ENCODE measurements around the gene ARHGEF11. TPM values are rescaled to one million over a fixed set of nuclear protein-coding genes. Genes with fewer than 3 reads are reported as not detected.
A peak's percentile ranks its signal among the peaks of the same experiment; 100 is the strongest.

Gene ARHGEF11
- total RNA-seq, 3 donors from 2014 or later, result 31.1 to 50.4 (median 33.1) TPM

DNA sequence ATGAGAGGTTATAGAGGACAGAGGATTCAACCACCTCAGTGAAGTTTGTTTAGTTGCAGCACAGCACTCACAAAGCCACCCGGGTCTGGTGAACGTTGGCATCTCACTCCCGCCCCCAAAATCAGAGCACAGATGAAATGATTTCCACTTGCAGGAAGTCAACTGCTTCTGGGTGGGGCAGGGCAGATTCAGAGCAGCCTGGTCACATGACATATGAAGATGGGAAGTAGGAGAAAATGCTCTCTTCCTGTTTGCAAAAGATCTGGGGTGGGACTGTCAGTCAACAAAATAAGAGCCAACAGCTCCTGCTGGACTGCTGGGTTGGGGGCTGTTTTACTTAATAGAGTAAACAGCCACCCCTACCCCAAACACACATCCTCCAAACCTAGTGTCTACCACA lies 81.9 kb downstream of the ARHGEF11 start:
- Histone ChIP-seq H3K36me3 (peaks cover 5% of the 10 kb centered on the region), H3K9me3 (no peaks in the 10 kb centered on the region), H3K4me3 (peak overlapping the region in 1 of 3 donors; percentile 15), H3K4me1 (no peaks in the 10 kb centered on the region), H3K27me3 (no peaks in the 10 kb centered on the region), H3K27ac (no peak overlapping the region)
- intact Hi-C loops (cut with DNase I; ENCODE audit: low total_unique reads), result no loop called here
- no peak for DNase-seq (ENCODE audit: low spot score in 2 of 2)
- TF ChIP-seq, protein P1, sequence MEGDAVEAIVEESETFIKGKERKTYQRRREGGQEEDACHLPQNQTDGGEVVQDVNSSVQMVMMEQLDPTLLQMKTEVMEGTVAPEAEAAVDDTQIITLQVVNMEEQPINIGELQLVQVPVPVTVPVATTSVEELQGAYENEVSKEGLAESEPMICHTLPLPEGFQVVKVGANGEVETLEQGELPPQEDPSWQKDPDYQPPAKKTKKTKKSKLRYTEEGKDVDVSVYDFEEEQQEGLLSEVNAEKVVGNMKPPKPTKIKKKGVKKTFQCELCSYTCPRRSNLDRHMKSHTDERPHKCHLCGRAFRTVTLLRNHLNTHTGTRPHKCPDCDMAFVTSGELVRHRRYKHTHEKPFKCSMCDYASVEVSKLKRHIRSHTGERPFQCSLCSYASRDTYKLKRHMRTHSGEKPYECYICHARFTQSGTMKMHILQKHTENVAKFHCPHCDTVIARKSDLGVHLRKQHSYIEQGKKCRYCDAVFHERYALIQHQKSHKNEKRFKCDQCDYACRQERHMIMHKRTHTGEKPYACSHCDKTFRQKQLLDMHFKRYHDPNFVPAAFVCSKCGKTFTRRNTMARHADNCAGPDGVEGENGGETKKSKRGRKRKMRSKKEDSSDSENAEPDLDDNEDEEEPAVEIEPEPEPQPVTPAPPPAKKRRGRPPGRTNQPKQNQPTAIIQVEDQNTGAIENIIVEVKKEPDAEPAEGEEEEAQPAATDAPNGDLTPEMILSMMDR (IDR thresholded peaks at IDR 0.05), result no peak
- no peak for TF ChIP-seq POLR2A (IDR thresholded peaks at IDR 0.05)
- TF ChIP-seq POLR2AphosphoS5 (IDR thresholded peaks at IDR 0.05), result no peak

DNA sequence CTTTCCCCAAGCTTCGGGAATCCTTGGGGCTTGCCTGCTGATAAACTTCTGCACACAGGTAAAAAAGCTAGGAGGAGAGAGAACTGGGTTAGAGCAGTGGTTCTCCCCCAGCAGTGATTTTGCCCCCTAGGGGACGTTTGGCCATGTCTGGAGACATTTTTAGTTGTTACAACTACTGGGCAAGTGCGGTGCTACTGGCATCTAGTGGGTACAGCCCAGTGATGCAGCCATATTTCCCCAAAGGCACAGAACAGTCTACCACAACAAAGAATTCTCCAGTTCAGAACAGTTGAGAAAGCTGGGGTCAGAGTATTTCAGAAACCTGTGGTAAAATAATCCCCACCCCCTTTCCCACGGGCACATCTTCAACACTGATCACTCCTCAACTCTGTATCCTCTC lies 83.8 kb downstream of the ARHGEF11 start:
- Histone ChIP-seq H3K27ac (no peak overlapping the region), H3K36me3 (peaks cover 8% of the 10 kb centered on the region), H3K4me1 (no peaks in the 10 kb centered on the region), H3K27me3 (no peaks in the 10 kb centered on the region), H3K4me3 (no peak overlapping the region), H3K9me3 (no peaks in the 10 kb centered on the region)
- intact Hi-C loops (cut with DNase I; ENCODE audit: low total_unique reads), result loop anchor here (2.0 kb wide), 1 partner anchor 67 kb away; no protein-coding TSS in a partner anchor
- TF ChIP-seq POLR2A (IDR thresholded peaks at IDR 0.05) (no peak), POLR2AphosphoS5 (IDR thresholded peaks at IDR 0.05) (no peak)
- TF ChIP-seq, protein P1 (IDR thresholded peaks at IDR 0.05), result no peak
- no peak for DNase-seq (ENCODE audit: low spot score in 2 of 2)

DNA sequence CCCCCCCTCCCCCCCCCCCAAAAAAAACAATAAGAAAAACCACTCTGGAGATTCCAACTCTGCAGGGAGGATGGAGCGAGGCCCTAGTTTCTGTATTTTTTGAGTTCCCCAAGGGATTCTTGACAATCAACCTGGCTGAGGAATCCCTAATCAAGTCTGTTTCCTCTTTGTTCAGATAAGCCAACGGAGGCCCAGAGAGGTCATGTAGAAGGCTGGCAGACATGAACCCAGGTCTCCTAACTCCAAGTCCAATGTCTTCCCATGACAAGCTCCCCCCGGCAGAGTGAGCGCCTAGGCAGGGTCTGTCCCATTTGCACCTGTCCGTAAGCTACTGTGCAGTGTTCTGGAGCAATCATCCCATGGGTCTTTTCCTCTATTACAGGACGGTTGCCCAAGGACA lies 85.6 kb downstream of the ARHGEF11 start:
- no peak for TF ChIP-seq POLR2A (IDR thresholded peaks at IDR 0.05)
- TF ChIP-seq, protein P1 (IDR thresholded peaks at IDR 0.05), result no peak
- TF ChIP-seq POLR2AphosphoS5 (IDR thresholded peaks at IDR 0.05), result no peak
- H3K4me3 ChIP-seq, result no peak overlapping the region
- no peaks in the 10 kb centered on the region for H3K27me3 ChIP-seq
- no peaks in the 10 kb centered on the region for H3K9me3 ChIP-seq
- no peak for DNase-seq (ENCODE audit: low spot score in 2 of 2)
- peaks cover 21% of the 10 kb centered on the region for H3K36me3 ChIP-seq
- intact Hi-C loops (cut with DNase I; ENCODE audit: low total_unique reads), result loop anchor here (2.0 kb wide), 1 partner anchor 69 kb away; no protein-coding TSS in a partner anchor
- no peak overlapping the region for H3K27ac ChIP-seq
- no peaks in the 10 kb centered on the region for H3K4me1 ChIP-seq

DNA sequence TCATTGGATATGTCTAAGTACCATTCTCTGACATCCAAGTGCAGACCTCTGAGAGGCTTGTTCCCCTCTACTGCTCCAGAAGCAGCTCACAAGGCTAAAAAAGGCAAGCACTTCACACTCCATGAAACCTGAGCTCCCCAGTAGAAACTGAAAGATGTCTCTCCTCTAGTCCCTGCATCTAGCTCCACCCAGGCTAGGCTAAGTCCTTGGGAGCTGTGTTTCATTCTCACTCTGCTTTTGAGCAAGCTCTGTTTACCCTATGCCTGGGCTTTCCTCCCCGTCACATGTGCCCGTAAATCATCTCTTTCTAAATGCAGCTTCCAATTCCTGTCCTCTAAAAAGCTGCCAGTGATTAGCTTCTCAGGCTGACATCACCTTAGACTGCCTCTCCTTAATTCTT lies 86.1 kb downstream of the ARHGEF11 start:
- Histone ChIP-seq H3K4me3 (no peak overlapping the region), H3K9me3 (no peaks in the 10 kb centered on the region), H3K27me3 (no peaks in the 10 kb centered on the region), H3K36me3 (peaks cover 21% of the 10 kb centered on the region), H3K27ac (no peak overlapping the region), H3K4me1 (no peaks in the 10 kb centered on the region)
- intact Hi-C loops (cut with DNase I; ENCODE audit: low total_unique reads), result no loop called here
- TF ChIP-seq POLR2A (IDR thresholded peaks at IDR 0.05) (no peak), POLR2AphosphoS5 (IDR thresholded peaks at IDR 0.05) (no peak)
- TF ChIP-seq, protein P1 (IDR thresholded peaks at IDR 0.05), result no peak
- DNase-seq (ENCODE audit: low spot score in 2 of 2), result no peak

DNA sequence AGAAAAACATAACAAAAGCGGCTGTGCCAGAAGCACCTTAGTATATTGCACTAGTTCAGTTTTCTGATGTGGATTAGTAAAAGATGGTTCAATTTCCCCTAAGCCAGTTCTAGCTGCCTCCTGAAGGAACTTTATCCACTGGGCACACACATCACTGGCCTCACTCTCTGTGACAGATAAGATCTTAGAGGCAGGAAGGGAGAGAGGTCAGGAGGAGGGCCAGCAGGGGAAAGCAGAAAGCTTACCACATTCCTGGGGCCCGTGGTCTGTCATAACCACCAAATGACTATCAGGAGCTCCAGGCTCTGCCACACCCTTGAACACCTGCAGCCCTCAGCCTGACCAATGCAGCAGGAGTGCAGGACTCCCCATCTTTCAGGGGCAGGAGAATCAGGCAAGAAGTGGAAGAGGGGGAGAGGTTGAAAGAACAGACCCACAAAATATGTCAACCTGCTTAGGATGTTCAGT lies 87.3 kb downstream of the ARHGEF11 start:
- H3K27me3 ChIP-seq, result no peaks in the 10 kb centered on the region
- peaks cover 21% of the 10 kb centered on the region for H3K36me3 ChIP-seq
- H3K4me1 ChIP-seq, result no peaks in the 10 kb centered on the region
- TF ChIP-seq, protein P1 (IDR thresholded peaks at IDR 0.05), result no peak
- TF ChIP-seq POLR2AphosphoS5 (IDR thresholded peaks at IDR 0.05) (no peak), POLR2A (IDR thresholded peaks at IDR 0.05) (no peak)
- no peak overlapping the region for H3K4me3 ChIP-seq
- no peak for DNase-seq (ENCODE audit: low spot score in 2 of 2)
- no peak overlapping the region for H3K27ac ChIP-seq
- H3K9me3 ChIP-seq, result no peaks in the 10 kb centered on the region
- intact Hi-C loops (cut with DNase I; ENCODE audit: low total_unique reads), result no loop called here
